Fibroblast of skin of right quadriceps (primary cell): Measurements from ENCODE around the gene ODR4.
"Not testable (repeated sequence)": the region's sequence is repeated elsewhere in the genome, so short reads cannot be mapped to it uniquely, and the experiment has no call there.

ENCODE experiments used
- DNase-seq: peaks from one replicate; pipeline ENCODE4 v3.0.0-alpha.2; 2013

ODR4 gene

DNA sequence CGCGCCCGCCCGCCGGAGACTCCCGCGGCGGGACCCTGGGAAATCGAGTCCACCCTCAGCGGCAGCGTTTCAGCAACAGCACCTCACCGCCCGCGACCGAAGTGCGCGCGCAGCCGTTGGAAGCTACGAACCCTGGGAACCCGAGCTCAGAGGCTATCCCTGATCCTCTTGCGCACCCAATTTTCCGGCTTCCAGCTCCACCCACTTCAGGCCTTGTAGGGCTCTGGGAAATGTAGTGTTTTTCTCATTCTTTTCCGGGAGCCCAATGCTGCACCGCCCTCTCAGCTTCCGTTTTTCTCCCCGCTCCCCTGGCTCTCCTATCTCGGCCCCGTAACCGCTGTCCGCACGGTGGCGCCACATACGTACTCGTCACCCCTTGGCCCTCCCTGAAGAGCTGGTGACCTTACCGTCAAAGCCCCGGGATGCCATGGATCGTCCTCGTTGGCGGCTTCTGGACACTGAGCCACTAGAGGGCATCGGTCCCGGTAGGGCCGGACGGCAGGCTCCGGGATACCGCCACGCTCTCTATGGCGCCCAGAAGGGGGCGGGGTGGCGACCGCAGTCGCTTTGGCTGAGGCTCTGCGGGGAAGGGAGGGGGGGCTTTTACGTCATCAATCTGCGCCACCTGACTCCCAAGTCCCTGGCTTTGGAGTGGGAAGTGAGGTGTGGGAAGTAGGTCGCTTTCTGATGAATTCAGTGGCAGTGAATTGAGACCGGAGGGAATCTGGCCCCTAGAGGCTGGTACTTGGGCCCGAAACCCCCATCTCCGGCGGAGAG is at the start of gene ODR4, which contains the start of gene TPR:
Gene ODR4 (plus strand): TSS at position 687 of the 777 bp plus-strand sequence. CDS start 3,948 bp downstream, outside the sequence.
Gene TPR (minus strand): TSS at position 102 of the 777 bp plus-strand sequence. CDS start 225 bp downstream, outside the sequence.
- peak; percentile 99 for DNase-seq

DNA sequence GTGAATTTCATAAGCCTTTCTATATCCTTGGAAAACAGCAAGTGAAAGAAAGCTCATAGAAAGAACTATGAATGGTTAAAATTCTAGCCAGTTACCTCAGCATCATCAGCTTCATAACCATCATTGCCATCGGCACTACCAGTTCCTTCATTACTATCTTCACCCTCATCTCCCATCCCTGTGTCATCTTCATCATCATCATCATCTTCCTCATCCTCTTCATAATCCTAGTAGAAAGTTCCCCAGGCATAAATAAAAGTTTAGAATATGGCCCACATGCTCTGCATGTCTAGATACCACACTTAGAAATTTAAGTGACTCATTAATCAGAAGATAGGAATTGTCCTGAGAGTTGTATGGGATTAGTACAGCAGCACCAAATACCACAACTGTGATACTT is 49.6 kb upstream of the ODR4 start:
- DNase-seq, result no peak

DNA sequence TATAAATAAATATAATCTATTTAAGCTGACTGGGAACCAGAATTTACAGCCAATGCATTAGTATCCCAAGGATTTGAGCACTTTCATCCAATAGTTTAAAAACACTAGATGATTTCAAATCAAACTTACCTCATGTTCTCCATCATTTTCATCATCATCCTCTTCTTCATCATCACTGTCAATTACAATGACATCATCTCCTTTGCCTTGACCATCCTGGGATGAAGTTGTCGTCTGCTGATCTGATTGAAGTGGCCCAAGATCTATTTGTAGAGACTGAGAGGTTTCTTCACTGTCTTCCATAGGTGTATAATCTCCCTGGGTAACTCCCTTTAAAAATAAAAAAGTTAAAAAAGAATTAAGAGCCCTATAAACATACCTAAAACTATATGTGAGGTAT is 48.3 kb upstream of the ODR4 start:
- no peak for DNase-seq

DNA sequence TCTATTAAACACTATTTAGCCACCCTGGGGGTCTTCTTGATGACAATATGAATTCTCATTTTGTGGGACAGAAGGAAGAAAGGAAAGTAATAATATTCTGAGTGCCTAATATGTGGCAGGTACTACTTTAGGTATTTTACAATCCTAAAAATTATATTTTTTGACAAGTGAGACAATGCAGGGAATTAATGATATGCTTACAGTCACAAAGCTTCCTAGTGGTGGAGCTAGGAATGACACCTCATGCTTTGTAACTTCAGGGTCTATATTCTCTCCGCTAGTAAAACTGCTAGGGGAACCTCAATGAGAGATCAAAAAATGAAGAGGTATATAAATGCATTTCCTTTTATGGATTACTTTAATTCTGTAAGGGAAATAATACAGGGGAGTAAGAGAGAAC is 44.9 kb upstream of the ODR4 start:
- no peak for DNase-seq

DNA sequence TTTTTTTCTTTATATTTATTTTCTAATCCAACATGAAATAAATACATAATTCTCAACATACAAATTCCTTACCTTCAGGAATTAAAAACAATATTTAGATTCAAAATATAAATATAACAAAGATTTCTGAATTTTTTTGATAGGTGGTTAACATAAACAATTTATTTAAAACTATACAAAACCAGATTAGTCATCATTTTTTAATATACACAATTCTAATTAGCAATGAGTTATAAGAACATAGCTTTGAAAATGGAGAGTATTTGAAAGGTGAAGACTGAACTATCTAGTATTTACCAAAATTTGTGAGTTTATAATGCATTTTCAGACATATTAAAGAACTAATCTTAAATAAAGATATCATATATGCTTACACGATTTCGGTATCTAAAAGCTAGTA is 38.1 kb upstream of the ODR4 start:
- DNase-seq, result no peak

DNA sequence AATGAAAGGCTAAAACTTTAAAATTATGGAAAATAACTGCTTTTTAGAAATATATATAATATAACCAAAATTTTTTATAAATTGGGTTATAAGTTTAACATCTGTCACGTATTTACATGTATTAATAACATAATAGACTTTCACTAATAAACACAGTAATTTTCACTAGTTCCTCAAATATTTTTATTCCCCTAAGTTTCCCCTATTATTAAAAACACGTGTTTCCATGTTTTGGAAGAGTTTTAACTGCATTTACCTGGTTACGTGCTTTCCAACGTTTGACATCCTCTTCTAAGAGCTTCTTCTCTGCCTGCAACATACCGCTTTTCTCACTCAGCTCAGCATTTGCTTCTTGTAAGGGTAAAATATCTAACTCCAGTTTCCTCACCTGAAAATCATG is 34.9 kb upstream of the ODR4 start:
- no peak for DNase-seq

DNA sequence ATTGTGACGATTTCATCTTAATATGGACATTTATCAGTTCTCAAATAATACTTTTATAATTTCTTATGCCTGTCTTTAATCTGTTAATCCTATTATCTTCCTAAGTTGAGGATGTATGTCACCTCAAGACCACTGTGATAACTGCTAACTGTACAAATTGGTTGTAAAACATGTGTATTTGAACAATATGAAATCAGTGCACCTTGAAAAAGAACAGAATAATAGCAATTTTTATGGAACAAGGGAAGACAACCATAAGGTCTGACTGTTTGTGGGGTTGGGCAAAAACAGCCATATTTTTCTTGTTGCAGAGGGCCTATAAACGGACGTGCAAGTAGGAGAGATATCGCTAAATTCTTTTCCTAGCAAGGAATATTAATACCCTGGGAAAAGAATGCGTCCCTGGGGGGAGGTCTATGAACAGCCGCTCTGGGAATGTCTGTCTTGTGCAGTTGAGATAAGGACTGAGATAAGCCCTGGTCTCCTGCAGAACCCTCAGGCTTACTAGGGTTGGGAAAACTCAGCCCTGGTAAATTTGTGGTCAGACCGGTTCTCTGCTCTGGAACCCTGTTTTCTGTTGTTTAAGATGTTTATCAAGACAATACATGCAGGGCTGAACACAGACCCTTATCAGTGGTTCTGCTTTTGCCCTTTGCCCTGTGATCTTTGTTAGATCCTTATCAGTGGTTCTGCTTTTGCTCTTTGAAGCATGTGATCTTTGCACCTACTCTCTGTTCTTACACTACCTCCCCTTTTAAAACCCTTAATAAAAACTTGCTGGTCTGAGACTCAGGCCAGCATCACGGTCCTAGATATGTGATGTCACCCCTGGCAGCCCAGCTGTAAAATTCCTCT is 27.6 kb upstream of the ODR4 start:
- not testable (repeated sequence) for DNase-seq

DNA sequence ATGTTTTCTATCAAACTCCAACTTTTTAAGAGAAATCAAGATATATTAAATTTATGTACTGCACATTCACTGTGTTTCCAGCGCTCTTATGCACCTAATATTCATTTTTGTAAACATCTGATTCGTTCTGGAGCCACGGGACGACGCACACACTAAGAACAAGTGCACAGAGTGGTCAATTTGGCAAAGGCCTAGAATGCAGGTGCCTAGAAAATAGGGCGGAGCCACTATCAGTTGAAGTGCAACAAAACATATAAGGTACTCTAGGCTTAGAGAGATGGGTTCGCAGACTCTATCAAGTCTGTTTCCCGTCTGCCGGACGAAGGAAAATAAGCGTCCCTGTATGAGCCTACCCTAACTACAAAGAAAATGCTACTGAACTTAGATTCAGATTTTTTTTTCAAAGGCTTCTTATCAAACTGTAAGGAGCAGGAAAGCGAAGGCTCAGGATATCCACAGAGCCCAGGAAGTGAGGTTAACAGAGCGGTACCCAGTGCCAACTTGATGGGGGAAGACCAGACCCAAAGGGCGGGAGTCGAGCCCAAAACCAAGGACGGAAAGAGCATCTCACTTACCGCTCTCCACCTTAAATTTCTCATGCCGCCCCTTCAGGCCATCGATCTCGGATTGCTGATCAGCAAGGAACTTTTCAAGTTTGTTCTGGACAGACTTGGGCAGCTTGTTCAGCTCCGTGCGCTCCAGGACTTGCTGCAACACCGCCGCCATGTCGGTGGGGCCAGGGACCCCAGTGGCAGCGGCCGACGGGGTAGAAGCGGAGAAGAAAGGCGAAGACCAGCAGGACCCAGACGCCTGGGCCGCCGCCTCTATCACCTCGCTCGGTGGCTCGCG is 1.1 kb upstream of the ODR4 start:
- no peak for DNase-seq

DNA sequence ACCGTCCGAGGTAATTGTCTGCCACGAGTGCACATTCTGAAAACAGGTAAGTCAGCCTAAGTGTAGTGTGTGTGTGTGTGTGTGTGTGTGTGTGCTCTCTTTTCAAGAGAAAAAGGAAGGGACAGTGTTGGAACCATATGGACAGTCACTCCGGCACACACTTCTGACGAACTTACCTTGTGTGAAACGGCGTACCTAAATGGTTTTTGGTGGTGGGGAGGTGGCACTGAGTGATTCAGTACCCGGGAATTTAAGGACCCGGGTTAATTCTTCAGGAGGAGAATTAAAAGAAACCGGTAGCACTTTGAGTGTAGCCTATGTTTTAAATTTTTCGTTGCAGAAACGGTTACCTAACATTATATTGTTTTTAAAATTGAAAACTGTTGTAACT is 286 bp downstream of the ODR4 start:
- no peak for DNase-seq

DNA sequence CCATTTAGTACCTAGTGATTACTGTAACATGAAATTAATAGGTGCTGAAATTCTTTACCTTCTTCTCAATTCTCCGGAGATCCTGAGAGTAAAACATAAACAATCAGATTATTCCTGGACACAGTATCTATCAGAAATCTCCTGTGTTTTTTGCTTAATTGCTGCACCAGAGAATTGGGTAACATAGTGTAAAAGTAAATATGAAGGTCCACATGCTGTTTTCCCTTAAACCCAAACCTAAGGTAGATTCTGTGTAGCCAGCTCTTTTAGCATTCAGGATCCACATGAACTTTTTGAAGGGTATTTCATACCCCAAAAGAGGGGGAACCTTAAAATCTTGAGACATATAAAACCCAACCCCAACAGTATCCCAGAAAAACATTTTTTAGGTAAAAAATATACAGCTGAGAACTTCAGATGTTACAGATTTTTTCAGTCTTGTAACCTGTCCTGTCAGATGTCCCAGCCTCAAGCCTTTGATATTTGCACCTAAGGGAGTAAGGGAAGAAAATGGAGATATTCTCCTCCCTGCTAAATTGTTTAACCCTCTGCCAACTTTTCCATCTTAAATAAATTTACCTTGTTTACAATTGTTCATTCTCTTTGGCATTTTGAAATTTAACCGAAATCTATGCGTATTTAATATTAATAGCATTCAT is 11.2 kb downstream of the ODR4 start:
- DNase-seq, result no peak

DNA sequence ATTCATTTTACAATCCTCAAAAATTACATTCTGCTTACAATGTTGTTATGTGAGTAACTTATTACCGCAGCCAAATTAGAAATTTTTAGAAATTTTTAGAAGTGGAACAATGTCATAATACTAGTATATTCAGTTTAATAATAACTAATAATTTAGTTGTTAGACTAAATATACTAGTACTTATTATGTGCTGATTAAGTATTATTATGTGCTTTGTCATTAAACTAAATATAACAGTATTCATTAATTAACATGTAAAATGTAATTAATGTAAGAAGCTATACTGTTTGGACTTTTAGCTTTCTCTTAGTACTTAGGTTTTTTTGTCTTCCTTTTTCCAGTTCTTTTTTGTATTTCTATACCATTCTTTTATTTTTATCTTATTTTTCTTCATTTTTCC is 15.3 kb downstream of the ODR4 start:
- DNase-seq, result no peak

DNA sequence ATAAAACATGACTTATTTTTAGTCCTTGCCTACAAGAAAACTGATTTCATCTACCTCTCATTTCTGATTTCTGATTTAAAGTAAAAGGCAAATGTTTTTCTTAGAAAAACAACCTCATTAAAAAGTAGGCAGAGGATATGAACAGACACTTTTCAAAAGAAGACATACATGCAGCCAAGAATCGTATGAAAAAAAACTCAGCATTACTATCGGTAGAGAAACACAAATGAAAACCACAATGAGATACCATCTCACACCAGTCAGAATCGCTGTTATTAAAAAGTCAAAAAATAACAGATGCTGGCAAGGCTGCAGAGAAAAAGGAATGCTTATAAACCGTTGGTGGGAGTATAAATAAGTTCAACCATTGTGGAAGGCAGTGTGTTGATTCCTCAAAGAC is 16.2 kb downstream of the ODR4 start:
- DNase-seq, result no peak

DNA sequence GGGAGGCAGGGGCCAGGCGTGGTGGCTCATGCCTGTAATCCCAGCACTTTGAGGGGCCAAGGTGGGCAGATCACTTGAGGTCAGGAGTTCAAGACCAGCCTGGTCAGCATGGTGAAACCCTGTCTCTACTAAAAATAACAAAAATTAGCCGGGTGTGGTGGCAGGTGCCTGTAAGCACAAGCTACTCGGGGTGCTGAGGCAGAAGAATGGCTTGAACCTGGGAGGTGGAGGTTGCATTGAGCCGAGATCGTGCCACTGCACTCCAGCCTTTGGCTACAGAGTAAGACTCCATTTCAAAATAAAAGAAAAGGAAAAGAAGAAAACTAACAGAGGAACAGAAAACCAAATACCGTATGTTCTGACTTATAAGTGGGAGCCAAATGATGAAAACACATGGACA is 17.1 kb downstream of the ODR4 start:
- DNase-seq, result not testable (repeated sequence)

DNA sequence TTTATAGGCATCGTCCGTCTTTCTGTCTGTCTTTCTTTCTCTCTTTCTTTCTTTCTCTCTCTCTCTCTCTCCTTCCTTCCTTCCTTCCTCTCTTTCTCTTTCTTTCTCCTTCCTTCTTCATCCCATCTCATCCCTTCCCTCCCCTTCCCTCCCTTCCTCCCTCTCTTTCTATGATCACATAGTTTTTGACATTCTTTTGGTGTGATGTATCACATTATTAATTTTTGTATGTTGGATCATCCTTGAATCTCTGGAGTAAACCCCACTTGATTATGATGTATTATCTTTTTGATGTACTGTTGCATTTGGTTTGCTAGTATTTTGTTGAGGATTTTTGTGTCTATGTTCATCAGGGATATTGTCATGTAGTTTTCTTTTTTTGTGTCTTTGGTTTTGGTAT is 25.8 kb downstream of the ODR4 start:
- peak; percentile 23 for DNase-seq

DNA sequence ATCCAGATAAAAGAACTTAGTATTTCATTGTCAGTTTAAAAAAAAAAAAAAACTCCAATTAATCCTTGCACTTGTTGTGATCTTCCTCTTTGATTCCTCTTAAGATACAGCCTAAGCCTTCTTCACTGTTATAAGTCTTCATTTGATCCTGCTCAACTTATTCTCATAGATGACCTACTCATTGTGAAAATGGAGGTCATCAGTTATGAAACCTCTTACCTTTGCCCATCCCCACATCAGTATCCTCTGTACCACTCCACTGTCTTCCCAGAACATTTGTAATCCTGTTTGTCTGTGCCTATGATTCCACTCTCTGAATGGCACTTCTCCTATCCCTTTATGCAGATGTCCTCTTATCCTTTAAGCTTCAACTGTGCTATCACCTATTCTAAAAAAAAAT is 28.0 kb downstream of the ODR4 start:
- no peak for DNase-seq

DNA sequence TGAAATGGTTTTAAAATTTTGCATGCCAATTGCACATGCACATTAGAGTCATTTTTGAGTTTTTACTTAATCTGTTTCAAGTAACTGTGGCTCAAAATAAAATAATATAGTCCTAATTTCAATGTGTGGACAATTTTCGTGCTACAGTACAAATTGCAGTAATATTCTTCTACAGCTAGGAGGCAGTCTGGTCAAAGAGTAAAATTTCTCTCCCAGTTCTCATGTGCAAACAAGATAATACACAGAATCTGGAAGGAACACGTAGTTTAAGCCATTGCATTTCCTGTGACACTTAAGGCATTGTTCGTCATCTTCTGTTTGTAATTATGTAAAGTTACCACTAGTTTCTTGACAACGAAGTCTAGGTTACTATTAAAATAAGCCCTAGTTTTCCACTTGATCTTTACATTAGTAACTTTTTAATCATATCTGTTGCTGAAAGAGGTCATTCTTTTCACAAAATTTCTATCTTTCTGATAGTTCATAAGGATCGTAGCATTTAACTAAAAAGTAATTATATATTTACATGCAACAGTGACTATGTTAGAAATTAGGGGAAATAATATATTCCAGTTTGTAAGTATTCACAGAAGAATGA is 28.9 kb downstream of the ODR4 start:
- peak; percentile 70 for DNase-seq

DNA sequence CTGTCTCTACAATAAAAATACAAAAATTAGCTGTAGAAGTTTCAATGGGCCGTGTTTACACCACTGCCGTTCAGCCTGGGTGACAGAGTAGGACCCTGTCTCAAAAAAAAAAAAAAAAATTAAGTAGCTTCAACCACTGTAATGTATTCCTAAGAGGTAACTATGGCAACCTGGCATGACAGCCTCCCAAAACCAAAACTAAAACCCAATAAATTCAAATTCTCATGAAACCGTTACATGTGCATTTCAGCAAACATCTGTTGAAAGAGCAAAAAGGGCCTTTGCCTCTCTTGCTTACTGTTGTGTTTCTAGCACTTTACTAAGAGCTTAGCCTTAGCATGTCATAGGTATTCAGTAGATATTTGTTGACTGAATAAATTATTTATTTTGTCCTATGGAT is 33.5 kb downstream of the ODR4 start:
- no peak for DNase-seq

DNA sequence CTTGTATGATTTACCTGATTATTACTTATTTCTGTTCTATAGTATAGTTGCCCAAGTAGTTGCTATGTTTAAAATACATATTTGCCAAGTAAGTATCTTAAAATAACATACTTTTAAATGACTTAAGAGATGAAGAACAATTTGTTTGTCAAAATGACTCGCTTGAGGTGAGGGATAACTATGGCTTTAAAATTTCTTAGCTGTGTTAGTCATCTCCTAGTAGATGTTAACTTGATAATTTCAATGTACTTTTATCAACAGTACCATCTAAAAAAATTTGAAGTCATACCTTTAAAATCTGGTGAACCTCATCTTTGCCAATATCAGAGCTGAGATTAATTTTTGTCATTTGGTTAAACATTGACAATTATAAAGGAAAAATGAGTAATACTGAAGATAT is 37.7 kb downstream of the ODR4 start:
- peak; percentile 5 for DNase-seq

DNA sequence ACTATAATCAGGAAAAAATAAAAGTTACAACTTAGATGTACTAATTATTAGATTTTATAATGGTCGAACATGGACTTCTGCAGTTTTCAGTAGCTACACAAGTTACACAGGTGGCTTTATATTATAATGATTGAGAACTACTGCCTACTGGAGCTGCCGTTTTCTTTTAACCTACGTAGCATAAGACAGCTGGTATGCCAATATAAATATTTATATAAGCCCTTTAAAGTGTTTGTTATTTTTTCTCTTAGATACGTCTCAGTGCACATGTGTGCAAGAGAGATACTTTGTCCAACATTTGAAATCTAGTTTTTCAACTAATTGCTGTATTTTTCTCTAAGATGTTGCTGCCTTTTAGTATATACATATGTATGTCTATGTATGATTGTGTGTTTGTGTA is 42.9 kb downstream of the ODR4 start:
- DNase-seq, result no peak

DNA sequence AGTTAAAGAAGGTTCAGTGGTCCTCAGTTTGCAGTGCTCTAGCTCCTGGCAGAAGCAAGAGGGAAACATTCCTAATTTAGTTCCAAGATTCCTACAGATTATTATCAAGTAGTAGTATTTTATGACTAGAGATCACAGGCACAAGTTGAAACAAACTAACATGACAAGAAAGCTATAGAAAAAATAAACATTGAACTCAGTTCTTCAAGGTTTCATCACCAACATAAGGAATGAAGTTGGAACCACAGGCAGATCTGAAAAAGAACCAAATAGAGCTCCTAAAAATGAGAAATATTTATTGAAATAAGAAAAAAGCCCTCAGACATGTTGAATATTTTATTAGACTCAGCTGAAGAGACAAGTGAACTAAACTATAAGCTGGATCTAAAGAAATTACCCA is 44.7 kb downstream of the ODR4 start:
- DNase-seq, result peak; percentile 11

DNA sequence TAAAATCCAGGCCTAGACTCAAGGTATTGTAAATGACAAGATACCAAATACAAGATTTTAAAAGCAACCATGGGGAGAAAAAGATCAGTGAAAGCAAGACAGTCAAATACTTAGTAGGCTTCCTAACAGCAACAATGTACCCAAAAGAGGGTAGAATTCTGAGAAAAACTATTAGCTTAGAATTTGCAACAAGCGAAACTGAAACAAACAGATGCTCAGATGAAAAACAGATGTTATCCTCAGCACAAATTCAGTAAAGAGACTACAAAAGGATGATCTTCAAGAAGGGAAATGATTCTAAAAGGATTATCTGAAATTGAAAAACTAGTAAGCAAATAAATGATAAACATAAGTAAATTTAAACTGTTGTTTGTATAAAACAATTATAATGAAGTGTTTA is 45.3 kb downstream of the ODR4 start:
- peak; percentile 4 for DNase-seq

DNA sequence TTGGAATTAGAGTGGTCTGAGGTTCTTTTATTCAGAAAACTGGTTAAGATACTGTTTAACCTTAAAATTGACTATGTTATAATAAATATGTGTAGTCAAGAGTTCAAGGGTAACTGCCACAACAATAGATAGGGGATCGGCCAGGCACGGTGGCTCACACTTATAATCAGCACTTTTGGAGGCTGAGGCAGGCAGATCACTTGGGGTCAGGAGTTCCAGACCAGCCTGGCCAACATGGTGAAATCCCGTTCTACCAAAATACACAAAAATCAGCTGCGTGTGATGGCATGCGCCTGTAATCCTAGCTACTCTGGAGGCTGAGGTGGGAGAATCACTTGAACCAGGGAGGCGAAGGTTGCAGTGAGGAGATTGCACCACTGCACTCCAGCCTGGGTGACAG is 45.8 kb downstream of the ODR4 start:
- DNase-seq, result no peak
